HG03135 (cell line): ENCODE data around the gene ADGRD2.

ENCODE experiments used
- ATAC-seq: cut with Tn5 transposase; IDR thresholded peaks from one replicate; pipeline ENCODE4 v1.9.1; 2021; ENCODE audit warnings: mild to moderate bottlenecking, moderate library complexity; ENCODE audit not compliant: unreplicated experiment

The ADGRD2 gene

DNA sequence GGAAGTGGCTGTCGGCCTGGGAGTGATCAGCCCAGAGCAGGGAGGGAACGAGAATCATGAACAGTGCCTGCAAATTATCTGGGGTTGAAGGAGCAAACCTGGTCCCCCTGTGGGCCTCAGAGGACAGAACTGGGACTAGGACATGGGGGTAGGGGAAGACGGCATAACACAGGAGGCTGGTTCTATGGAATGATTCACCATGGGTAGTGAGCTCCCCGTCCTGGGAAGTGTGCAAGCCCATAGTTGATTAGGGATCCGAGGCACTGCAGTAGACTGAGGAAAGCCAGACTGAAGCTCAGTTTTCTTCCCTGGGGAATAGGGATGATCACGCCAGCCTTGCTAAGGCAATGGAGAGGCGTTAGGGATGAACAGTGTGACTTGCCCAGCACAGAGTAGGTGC is 5.6 kb downstream of the ADGRD2 start:
- ATAC-seq, result no peak

DNA sequence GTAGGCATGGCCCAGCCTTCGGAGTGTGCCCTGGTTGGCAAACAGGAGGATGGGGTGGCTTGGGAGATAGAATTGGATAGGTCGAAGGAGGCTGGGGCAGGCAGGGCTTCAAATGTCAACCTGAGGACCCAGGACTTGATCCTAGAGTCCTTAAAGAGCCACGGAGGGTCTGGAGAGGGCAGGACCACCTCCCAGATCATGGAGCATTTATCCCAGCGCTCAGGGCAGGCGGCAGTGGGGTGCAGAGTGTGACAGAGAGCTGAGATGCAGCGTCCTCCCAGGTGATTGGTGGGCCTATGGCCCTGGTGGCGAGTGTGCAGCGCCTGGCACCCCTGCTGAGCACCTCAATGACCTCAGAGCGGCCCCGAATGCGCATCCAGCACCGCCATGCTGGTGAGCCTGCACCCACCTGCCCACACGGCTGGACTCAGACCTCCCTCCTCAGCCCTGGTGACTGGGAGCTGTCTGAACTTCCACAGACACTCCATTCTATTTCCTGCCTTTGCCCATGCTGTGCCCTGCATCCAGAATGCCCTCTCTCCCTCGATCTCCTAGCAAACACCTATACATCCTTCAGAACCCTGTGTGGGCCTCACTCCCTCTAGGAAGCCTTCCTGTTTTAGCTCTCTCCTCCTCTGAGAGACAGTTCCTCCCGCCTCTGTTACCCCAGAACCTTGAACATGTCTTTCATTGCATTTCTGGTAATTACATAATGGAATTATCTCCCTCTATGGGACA is 6.3 kb downstream of the ADGRD2 start:
- no peak for ATAC-seq

DNA sequence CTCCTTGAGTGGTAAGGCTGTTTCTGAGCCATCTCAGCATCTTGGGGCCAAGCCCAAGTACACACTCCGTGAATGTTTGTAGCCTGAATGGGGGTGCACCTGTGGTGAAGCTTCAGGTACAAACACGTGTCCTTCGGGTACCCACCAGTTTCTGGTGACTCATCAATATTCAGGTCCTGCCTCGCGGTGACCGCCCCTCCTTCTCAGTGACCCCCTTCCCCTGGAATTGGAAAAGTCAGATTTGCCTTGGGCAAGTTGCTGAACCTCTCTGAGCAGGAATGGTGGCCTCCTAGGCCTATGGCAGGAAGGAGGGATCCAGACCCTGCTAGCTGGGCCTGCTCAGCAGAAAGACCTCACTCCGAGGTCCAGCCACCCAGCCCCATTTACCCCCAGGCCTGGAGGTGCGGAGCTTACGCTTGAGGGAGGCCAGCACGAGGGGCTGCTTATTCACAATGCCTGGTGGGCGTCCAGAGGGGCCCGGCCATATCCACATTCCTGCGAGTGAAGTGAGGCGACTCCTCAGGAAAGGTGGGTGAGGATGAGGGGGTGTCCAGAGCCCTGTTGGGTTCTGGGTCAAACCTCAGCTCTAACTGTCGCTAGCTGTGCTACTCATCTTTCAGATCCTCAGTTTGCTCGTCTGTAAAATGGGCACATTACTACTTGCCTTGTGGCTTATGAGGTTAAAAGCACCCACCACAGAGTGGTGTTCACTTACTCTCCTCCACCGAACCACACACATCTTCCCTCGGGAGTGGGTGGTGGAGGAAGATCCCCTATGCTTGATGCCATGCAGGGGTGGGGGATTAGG is 7.0 kb downstream of the ADGRD2 start:
- no peak for ATAC-seq

DNA sequence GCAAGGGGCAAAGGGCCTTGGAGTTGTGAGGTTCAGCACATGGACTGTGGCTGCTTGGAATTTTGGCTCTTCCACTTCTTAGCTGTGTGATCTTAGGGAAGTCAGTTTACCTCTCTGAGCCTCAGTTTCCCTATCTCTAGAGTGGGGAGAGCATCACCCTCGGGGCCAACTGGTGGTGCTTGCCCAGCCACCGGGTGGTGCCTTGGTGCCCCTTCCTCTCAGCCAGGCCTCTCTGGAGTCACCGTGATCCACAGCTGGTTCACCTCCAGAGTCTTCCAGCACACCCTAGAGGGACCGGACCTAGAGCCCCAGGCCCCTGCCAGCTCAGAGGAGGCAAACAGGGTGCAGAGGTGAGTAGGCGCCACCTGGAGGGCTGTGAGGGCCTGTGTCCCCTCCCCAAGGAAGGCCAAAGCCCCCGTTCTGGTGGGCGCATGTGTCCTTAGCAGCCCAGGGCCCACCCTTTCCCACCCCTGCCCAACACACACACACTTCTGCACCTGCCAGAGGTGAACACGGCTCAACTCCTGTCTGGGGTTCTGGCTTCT is 7.7 kb downstream of the ADGRD2 start:
- ATAC-seq, result no peak

DNA sequence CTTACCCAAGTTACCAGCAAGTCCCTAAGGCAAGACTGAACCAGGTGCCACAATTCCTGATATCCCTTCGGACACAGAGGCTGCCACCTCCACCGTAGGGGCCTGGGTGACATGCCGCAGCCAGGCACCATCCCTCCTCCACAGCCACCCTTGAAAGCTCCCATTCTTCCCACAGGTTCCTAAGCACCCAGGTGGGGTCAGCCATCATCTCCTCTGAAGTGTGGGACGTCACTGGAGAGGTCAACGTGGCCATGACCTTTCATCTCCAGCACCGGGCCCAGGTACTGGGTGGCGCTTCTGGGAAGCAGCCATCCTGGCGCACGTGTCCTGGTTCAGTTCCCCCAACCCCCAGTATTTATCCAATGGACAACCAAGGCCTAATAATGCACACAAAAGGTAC is 8.2 kb downstream of the ADGRD2 start:
- ATAC-seq, result no peak

DNA sequence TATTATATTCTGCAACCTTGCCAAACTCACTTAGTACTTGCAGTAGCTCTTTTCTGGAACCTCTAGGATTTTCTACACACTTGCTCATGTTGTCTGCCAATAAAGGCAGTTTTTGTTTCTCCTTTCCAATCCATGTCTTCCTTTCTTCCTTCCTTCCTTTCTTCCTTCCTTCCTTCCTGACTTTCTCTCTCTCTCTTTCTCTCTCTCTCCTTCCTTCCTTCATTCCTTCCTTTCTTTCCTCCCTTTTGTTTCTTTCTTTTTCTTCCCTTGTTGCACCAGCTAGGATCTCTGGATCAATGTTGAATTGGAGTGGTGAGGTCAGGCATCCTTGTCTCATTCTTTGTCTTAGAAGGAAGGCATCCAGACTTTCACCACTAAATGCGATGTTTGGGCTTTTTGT is 12.5 kb downstream of the ADGRD2 start:
- ATAC-seq, result no peak

DNA sequence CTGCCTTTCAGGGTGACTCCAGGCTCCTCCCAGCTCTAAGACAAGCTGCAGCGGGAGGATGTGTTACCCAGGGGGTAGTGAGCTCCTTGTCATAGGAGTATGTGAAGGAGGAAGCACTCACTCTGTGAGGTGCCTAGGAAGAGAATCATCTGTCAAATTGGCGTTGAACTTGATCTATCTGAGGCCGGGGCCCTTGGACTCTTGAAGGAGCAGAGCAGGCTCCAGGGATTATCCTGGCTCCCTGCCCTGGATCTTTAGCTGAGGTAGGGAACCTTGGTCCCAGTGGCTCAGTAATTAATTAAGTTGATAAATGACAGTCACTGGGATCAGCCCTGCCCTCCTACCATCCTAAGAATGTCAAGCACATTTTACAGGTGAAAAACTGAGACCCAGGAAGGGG is 15.5 kb downstream of the ADGRD2 start:
- no peak for ATAC-seq

DNA sequence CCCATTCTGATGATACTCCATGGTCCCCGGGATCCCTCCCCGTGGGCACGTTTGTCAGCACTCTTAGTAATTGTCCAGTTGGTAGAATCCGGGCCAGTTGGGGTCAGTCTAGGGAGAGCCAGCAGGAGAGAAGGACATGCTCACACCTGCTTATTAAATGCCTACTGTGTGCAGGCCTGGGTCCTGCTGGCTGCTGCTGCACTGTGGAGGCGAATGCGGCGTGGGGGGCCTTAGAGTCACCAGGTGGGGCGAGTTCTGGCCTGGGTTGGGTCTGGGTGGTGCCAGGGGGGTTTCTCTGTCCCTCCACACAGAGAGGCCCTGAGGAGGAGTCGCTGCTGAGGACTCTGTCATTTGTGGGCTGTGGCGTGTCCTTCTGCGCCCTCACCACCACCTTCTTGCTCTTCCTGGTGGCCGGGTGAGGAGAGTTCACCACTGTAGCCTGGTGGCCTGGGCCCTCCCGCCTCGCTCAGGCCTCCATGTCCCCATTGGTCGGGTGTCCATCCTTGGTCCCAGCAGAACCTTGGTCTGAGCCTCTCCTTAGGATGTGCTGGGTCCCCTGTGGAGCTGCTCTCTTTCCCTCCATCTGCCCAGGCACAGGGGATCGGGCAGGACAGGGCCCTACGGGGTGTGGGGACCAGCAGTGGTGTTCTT is 17.3 kb downstream of the ADGRD2 start:
- ATAC-seq, result no peak

DNA sequence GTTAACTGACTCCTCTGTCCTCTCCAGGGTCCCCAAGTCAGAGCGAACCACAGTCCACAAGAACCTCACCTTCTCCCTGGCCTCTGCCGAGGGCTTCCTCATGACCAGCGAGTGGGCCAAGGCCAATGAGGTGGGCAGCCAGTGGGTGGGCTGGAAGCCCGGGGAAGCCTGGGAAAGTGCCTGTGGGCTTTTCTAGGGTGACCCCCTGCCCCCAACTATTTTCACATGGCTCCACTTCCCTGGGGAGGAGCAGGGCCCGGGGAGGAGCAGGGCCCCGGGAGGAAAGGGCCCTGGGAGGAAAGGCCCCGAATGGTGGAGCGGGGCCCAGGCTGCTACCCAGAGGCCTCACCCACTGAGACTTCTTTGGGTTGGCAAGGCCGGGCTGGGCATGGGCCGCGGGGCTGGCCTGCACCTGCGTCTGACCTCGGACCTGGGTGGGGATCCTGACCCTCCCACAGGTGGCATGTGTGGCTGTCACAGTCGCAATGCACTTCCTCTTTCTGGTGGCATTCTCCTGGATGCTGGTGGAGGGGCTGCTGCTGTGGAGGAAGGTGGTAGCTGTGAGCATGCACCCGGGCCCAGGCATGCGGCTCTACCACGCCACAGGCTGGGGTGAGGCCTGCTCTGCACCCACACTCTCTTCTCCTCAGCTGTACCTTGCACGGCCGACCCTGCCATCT is 17.9 kb downstream of the ADGRD2 start:
- ATAC-seq, result no peak

DNA sequence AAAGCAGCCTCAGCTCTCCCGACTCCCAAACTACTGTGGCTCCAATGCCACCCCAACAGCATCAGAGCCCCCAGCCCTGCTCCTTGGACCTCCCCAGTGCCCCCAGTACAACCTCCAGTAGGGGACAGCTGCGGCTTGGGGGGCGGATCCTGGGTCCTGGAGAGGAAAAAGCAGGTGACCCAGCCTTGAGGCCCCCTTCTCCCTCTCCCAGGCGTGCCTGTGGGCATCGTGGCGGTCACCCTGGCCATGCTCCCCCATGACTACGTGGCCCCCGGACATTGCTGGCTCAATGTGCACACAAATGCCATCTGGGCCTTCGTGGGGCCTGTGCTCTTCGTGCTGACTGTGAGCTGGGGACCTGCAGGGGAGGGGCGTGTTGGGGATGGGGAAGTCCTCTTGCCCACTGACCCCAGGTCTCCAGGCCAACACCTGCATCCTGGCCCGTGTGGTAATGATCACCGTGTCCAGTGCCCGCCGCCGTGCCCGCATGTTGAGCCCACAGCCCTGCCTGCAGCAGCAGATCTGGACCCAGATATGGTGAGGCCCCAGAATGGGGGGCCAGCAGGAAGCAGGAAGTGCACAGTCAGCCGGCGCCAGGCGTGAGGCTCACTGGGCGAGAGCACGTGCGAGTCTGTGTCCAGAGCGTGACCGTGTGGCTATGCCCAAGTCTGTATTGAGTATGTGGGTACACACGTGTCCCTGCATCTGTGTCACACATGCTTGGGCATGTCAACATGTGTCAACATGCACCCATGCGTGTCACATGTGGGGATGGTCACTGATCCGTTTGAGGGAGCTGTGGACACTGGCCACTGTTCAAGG is 19.0 kb downstream of the ADGRD2 start:
- ATAC-seq, result no peak

DNA sequence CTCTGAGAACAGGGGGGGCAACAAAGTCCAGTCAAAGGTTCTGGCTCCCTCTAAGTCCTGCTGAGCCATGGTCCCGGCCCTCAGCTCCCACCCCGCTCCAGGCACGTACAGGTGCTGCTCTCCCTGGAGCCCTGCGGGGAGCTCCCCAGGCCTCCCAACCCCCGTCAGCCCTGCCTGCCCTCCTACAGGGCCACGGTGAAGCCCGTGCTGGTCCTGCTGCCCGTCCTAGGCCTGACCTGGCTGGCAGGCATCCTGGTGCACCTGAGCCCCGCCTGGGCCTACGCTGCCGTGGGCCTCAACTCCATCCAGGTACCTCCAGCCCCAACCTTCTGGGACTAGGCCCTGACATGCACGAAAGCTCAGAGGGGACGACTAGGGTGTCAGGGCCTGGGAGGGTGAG is 20.1 kb downstream of the ADGRD2 start:
- ATAC-seq, result no peak

DNA sequence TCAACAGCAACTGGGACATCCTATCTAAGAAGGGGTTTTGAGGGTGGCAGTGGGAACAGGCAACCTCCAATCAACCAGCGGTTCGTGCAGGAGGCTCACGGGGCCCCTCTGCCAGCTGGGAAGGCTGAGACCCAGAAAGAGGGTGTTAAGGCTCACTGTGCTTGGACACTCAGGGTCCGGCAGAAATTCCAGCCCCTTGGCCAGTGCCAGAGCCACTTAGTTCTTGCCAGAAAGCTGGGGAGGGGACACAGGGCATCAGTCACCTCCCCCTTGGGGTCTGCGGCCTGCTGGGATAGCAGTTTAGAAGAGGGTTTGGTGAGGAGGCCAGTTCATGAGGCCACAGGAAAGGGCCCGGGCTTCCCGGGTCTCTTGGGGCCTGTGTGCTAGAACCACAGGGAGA is 20.5 kb downstream of the ADGRD2 start:
- ATAC-seq, result no peak

DNA sequence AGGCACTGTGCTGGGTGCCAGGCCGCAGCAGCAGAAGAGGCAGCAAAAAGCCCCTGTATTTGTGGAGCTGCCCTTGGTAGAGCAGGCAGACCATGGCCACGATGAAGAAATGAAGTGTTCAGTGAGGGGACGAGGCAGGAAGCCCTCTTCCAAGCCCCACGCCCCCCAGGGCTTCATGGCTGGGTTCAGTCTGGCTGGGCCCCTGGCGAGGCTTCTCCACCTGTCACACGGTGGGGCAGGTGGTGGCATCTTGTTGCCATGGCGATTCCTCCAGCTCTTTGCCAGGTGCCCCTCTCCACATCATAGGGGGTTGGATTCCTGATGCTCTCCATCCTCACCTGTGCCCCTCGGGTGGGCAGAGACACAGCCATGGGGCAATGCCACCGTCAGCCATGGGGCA is 21.5 kb downstream of the ADGRD2 start:
- ATAC-seq, result no peak

DNA sequence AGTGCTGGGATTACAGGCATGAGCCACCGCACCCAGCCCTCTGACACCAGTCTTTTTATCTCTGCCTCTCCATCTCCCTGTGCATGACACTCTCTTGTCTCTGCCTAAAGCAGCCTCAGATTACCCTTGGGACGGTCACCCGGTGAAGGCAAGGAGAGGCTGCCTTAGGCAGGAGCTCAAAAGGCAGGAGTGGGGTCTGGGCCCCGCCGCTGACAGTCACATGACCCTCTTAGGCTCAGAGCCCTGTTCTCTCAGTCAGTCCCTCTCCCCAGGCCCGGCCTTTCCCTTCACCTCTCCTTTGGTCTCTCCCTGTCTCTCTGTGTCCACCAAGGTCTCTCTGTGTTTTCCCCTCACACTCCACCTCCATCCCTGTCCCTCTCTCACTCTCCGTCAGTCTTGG is 22.5 kb downstream of the ADGRD2 start:
- no peak for ATAC-seq

DNA sequence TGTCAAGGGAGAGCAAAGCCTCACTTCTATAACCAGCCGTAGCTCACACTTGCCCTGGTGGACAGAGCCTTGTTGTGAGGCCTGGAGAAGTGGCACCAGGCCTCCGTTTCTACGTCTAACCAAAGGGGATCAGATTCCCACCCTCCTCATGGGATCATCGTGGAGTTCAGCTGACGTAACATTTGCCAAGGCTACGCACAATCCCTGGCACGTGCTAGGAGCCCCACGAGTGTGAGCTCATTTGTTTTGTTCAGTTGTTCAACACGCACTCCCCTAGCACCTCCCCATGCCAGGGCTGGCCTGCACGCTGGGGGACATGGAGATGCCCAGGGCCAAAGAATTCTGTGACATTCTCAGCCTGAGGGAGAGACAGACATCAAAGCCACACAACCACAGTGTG is 23.1 kb downstream of the ADGRD2 start:
- no peak for ATAC-seq

DNA sequence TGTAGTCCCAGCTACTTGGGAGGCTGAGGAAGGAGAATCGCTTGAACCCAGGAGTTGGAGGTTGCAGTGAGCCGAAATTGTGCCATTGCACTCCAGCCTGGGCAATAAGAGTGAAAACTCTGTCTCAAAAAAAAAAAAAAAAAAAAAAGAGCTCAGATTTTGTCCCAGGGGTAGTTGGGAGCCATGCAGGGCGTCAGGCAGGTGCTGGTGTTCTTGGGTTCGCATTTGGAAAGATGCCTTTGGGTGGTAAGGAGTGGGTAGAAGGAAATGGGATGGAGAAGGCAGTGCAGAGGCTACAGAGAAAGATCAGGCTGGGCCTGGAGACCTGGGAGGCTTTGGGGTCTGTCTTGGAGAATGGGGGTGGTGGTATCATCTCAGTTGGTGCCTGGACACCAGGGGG is 23.9 kb downstream of the ADGRD2 start:
- no peak for ATAC-seq

DNA sequence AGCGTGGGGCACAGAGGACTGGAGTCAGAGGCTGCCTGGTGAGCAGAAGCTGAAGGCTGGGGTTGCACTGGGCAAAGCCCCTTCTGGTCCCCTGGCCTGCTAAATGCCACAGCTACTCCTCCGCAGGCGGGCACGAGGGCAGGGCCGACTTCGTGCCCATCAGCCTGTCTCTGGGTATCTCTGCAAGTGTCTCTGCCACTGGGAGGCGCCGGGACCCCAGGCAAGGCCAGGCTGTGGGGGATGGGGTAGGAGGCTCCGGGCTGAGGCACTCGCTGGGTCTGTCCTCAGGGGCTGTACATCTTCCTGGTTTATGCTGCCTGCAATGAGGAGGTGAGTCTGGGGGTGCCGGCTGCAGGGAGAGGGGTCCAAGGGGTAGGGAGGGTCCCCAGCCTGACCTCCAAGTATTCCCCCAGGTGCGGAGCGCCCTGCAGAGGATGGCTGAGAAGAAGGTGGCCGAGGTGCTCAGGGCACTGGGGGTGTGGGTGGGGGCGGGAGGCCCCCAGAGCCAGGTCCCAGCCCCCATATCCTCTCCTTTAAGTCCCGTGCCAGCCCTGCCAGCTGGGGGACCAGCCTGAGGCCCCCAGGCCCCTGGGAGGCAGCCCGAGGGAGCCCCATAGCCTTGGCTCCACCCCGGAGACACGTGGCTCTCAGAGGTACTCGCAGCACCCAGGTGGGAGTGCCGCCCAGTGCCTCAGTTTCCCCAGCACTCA is 25.1 kb downstream of the ADGRD2 start:
- no peak for ATAC-seq

DNA sequence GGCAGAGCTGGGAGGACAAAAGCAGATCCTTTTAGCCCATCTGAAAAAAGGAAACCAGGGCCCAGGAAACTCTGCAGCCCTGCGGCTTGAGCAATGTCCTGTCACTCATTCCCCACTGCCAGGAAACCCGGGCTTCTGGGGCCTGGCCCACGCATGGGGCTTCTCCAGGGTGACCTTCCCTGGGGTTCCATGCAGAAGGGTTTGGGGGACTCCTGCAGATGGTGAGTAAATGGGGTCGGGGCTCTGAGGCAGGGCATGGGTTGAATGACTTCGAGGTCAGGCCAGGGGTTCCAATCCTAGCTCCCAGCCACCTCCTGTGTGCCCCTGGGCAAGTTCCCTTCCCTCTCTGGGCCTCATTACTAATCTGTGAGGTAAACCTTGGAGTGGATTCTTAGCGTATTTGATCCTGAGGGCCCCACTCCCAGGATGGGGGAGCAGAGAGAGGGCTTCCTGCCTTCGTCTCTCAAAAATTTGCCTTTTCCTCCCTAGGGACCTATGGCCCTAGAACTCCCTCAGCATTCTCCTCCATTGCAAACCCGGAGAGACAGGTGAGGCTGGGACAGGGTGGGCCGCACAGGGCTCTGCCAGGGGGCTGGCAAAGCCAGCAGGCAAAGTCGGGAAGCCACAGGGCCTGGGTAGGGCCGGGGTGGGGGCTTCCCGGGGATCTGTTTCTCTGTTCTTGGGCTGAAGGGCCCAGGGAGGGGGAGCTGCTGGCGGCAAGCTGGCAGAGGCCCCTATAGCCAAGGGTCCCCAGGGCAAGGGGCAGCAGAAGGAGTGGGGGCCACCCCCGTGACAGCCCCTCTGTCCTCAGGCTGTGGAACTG is 25.8 kb downstream of the ADGRD2 start:
- no peak for ATAC-seq

DNA sequence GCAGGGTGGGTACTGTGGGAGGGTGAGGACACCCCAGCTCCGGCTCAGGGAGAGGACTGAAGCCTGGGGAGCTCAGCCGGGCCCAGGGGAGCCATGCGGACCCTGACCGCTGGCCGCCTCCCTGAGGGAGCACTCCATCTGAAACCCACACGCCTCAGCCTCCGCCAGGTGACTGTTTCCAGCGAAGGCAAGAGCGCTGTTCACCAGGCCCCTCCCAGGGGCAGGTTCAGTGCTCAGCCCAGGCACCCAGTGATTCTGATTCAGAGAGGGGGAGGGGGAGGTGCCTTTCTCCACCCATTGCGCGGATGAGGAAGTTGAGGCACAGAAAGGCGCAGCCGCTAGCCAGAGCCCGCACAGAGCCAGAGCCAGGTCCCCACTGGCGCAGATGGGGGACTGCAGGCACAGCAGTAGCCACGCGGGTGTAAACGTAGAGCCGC is 27.0 kb downstream of the ADGRD2 start:
- no peak for ATAC-seq
